GM20000 (cell line): ENCODE results near the gene ESR1.

Source experiments
- DNase-seq: peaks from one replicate; pipeline ENCODE4 v3.0.0; 2012; ENCODE audit warnings: low spot score
- TF ChIP-seq, protein P1 (sequence below): IDR thresholded peaks from 2 replicates; pipeline ENCODE4 v1.5.1; 2012; ENCODE audit warnings: mild to moderate bottlenecking, control low read depth; ENCODE audit errors: extremely low read depth, missing control alignments

ESR1 gene

DNA sequence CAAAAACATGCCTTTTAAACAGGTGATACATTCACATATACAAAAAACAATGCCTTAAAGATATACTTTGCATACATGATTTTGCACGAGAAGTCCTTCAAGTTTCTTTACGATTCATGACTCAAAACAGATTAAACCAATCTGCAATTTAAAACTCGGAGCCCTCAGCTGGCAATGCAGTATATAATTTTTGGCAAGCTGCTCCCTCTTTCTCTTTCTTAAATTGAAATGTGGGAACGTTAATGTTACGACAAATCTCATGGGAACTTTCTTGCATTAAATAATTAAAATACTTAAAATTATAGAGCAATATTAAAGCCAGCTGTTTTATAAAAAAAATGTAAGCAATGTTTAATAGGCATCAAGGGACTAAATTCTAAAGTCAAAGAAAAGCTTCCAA, 334.6 kb downstream of the ESR1 start:
- DNase-seq: no peak
- TF ChIP-seq, protein P1, sequence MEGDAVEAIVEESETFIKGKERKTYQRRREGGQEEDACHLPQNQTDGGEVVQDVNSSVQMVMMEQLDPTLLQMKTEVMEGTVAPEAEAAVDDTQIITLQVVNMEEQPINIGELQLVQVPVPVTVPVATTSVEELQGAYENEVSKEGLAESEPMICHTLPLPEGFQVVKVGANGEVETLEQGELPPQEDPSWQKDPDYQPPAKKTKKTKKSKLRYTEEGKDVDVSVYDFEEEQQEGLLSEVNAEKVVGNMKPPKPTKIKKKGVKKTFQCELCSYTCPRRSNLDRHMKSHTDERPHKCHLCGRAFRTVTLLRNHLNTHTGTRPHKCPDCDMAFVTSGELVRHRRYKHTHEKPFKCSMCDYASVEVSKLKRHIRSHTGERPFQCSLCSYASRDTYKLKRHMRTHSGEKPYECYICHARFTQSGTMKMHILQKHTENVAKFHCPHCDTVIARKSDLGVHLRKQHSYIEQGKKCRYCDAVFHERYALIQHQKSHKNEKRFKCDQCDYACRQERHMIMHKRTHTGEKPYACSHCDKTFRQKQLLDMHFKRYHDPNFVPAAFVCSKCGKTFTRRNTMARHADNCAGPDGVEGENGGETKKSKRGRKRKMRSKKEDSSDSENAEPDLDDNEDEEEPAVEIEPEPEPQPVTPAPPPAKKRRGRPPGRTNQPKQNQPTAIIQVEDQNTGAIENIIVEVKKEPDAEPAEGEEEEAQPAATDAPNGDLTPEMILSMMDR: no peak

DNA sequence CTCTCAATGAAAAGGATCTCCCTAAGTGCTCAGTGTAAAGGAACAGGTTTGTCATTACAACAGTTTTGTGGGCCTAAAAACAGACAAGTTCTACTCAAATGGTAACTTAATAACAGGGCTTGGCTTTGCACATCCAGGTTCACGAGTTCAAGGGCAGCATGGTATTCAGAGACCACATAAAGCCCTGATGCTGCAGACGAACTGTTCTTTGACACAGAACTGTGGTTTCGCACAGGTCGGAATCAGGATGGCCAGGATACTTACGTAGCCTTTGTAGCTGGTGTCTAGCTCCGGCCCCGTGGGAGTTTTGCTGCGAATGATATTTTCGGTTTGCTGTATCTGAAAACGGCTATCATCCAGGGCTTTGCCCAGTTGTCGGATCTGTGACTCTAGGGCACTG, 335.9 kb downstream of the ESR1 start:
- DNase-seq: no peak

DNA sequence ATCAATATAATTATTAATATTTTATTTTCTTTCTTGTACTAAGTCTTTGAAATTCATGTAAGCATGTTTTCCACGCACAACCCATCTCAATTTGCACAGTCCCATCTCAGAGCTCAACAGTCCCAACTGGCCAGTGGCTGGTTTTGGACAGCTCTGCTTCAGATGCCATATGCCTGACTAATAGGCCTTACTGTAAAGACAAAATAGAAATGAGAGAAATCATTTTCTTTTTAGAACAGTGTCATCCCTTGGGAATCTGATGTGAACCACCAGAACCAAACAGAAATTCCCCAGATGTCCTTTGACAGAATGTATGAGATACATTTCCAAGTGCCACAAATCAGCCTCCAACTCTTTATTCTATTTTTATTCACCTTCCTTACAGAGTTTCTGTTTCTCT, 338.9 kb downstream of the ESR1 start:
- DNase-seq: no peak
- TF ChIP-seq, protein P1: no peak

More for the DNA sequence above, 335.9 kb downstream of the ESR1 start:
- TF ChIP-seq, protein P1: no peak

DNA sequence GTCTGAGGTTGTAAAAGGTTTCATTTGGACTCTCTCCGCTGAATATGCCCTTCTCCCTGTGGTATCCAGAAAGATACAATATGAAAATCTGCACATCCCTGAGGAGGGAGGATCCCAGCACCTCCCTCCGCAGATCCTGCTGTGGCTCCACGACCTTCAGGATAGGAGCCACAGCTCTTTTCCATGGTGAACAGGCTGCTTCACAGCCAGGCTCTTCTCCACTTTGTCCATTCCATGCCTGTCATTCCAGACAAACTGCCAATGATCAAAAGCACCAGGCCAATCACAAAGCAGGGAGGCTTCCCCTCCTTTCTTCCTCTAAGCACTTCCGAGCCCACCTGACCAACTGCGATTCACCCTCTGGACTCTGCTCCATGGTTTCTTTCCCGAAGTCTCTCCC, 339.8 kb downstream of the ESR1 start:
- TF ChIP-seq, protein P1: no peak
- no peak for DNase-seq

DNA sequence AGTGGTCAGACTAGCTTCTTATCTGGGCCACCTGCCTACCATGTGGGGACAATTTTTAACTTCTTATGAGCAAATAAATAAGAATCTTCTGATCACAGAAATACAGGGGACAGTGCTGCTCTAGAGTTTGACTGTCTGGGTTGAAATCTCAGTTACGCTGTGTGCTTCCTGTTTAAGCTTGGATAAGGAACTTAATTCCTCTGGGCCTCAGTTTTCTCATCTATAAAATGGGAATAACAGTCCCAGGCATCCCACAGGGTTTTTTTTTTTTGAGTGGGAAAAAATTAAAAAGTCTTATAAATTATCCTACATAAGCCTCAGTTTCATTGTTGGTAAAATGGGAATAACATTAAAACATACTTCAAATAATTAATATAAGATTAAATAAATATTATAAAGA, 340.9 kb downstream of the ESR1 start:
- TF ChIP-seq, protein P1: no peak

DNA sequence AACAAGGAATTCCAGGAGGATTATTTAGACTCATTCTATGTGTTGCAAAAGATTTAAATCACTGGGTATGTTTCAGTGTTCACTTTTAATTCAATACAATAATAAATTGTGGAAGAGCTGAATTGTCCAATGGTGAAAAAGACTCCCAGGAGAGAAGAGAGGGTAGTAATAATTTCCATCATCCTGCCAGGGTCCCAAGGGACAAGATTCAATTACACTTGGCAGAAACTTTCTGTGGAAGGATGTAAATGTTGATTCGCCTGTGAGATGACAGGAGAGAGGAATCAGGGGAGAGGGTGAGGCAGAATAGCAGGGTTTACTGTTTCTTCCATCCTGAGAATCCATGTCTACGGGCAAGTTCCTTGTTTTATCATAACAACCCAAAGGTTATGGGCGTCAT, 342.7 kb downstream of the ESR1 start:
- TF ChIP-seq, protein P1: no peak
- DNase-seq: no peak

More for the DNA sequence above, 340.9 kb downstream of the ESR1 start:
- no peak for DNase-seq

DNA sequence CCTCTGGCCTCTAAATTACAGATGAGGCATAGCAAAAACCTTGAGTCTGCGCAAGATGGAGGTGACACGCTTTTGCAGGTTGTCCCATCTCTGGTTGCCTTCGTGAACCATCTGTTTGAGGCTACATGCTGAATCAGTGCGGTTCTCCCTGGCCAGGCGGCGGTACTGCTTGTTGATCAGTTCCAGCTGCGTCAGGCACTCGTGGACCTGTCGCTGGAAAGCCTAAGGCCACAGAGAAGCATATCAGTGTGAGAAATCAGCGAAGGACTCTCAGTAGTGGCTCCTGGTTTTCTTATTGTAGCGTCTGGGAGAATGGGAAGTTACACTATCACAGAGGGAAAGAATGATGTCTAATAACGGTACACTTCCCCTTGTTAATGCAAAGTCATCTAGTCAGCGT, 344.4 kb downstream of the ESR1 start:
- no peak for DNase-seq
- TF ChIP-seq, protein P1: no peak
